ENCODE data around the gene TMOD1.

The TMOD1 gene

DNA sequence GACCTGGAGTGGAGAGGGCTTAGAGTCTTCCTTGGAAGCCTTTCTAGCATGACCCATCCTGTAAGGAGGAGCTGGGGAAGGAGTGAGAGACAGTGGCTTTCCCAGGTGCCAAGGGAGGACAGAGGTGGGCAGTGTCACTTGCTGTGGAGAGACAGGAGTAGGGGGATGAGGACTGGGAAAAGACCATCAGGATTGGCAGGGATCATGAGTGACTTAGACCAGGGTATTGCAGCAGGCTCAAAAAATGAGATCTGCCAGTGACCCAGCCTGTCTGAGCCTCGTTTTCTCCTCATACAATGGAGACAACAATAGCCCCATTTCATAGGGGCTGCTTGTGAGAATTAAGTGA lies 2.4 kb downstream of the TMOD1 start:
- Mint-ChIP-seq H3K36me3 (ENCODE audit: low read depth) (no peaks in the 10 kb centered on the region), H3K27ac (no peak overlapping the region), H3K27me3 (peaks cover 50% of the 10 kb centered on the region), H3K9me3 (no peaks in the 10 kb centered on the region), H3K4me3 (no peak overlapping the region), H3K4me1 (ENCODE audit: low read depth) (peaks cover 13% of the 10 kb centered on the region)
- intact Hi-C loops (cut with micrococcal nuclease): no loop called here

DNA sequence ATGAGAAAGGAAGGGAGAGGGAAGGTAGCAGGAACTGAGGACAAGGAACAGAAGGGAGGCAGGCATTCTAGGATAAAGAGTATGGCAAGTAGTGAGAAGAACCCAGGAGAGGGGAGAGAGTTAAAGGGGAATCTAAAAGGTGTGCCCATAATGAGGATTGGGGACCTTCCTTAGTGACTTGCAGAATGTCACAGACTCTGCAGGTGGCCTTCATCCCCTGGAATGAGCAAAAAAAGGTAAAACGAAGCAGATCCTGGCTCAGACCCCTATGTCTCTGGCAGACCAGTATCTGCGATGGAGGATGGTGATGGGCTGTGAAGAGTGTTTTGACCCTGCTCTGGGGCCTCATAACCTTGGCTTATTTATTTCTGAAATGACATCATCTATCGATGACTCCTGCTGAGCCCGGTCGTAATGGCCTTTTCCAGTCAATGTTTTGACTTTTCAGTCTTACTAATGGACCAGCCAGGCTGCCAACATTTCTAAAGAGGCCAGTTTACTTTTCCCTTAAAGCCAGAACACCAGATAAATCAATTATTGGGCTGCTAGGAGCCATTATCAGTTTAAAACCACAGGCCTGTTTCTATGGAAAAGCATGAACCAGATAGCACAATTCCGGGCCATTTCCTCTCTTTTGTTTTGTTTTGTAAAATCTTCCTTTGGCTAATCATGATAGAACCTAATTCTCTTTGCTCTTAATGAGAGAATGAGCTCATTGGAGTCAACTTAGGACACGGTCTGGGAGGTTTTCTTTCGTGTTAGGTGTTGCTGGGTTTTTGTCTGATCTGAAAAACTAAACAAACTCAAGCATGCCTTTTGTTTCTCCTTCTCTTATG lies 3.1 kb downstream of the TMOD1 start:
- no peak overlapping the region for H3K27ac Mint-ChIP-seq
- intact Hi-C loops (cut with micrococcal nuclease): no loop called here
- H3K36me3 Mint-ChIP-seq (ENCODE audit: low read depth): no peaks in the 10 kb centered on the region
- H3K27me3 Mint-ChIP-seq: peaks cover 42% of the 10 kb centered on the region
- H3K9me3 Mint-ChIP-seq: no peaks in the 10 kb centered on the region
- no peak overlapping the region for H3K4me3 Mint-ChIP-seq
- H3K4me1 Mint-ChIP-seq (ENCODE audit: low read depth): peaks cover 13% of the 10 kb centered on the region

DNA sequence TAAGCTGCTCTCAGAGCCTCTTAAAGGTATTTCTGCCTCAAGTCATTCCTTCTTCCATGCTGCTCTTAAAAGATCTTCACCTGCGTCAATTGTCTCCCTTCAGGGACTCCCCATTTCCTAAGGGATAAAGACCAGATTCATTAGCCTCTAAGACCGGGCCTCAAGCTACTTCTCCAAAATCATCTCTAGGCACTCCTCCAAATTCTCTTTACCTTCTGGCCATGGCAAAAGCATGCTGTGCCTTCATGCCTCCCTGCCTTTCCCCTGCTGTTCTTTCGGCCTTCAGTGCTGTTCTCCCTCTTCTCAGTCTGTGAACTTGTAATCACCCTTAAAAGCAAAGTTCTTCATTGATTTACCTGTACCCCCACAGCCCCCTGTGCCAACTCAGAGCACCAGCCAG lies 4.4 kb downstream of the TMOD1 start:
- intact Hi-C loops (cut with micrococcal nuclease): no loop called here
- H3K4me3 Mint-ChIP-seq: no peak overlapping the region
- H3K36me3 Mint-ChIP-seq (ENCODE audit: low read depth): no peaks in the 10 kb centered on the region
- H3K4me1 Mint-ChIP-seq (ENCODE audit: low read depth): peaks cover 17% of the 10 kb centered on the region
- no peaks in the 10 kb centered on the region for H3K9me3 Mint-ChIP-seq
- H3K27ac Mint-ChIP-seq: no peak overlapping the region
- H3K27me3 Mint-ChIP-seq: peaks cover 34% of the 10 kb centered on the region

DNA sequence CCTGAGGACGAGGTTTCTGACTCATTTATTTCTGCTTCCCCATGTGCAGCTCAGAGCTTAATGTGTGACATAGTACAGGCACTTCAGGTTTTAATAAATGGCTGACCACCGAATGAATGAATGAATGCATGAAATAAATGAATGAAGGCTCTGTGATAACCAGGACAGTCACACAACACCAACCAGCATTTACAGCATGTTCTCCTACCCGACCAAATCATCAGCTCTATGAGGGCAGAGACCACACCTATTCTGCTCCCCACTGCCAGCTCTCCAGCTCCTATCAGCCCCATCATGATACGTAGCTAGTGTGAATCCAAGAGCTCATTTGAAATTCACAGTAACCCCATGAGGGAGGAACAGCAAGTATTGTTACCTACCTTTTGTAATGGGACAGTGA lies 4.8 kb downstream of the TMOD1 start:
- Mint-ChIP-seq H3K4me1 (ENCODE audit: low read depth) (peaks cover 22% of the 10 kb centered on the region), H3K27me3 (peaks cover 29% of the 10 kb centered on the region), H3K9me3 (no peaks in the 10 kb centered on the region), H3K36me3 (ENCODE audit: low read depth) (no peaks in the 10 kb centered on the region), H3K27ac (no peak overlapping the region), H3K4me3 (no peak overlapping the region)
- intact Hi-C loops (cut with micrococcal nuclease): no loop called here

DNA sequence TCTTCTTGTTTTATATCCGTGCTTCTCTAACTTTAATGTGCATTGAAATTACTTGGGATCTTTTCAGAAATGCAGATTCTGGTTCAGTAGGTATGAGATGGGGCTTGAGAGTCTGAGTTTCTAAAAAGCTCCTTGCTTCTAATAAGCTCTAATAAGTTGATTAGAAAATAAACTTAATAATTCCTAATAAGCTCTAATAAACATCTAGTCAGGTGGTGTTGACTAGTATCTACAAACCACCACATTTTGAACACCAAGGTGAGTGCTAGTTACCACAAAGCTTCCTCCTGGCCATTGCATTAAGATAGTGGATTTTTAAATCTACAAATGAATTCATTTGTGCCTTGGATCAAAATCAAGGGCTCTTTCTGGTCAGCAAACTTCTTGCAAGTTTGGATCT lies 5.3 kb downstream of the TMOD1 start:
- Mint-ChIP-seq H3K27ac (no peak overlapping the region), H3K27me3 (peaks cover 29% of the 10 kb centered on the region), H3K9me3 (no peaks in the 10 kb centered on the region), H3K4me1 (ENCODE audit: low read depth) (peaks cover 25% of the 10 kb centered on the region), H3K36me3 (ENCODE audit: low read depth) (no peaks in the 10 kb centered on the region), H3K4me3 (no peak overlapping the region)
- intact Hi-C loops (cut with micrococcal nuclease): no loop called here

DNA sequence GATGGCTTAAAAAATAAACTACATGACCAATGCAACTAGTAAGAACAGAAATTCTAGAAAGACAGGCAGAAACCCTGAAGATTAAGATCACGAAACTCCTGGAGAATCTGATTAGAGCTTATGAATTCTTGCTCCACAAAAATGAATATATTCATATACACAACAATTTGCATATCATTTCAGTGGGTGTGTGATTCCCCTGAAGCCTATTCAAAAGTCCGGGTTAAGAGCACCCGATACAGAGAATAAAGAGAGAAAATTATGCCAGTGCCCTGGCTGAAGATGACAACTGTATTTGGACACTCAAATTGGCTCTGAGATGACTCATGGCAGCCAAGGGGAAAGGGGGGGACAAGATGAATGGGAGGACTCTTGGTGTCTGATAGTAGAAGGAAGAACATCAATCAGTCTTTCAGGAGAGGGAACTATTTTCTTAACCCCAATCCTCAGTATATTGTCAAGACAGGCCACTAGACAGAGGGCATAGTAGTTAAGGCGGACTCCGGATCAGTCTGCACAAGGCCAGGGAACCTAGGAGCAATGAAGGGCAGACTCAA lies 6.0 kb downstream of the TMOD1 start:
- Mint-ChIP-seq H3K9me3 (no peaks in the 10 kb centered on the region), H3K27me3 (peaks cover 24% of the 10 kb centered on the region), H3K36me3 (ENCODE audit: low read depth) (no peaks in the 10 kb centered on the region), H3K27ac (no peak overlapping the region), H3K4me1 (ENCODE audit: low read depth) (peaks cover 20% of the 10 kb centered on the region), H3K4me3 (no peak overlapping the region)
- intact Hi-C loops (cut with micrococcal nuclease): no loop called here

DNA sequence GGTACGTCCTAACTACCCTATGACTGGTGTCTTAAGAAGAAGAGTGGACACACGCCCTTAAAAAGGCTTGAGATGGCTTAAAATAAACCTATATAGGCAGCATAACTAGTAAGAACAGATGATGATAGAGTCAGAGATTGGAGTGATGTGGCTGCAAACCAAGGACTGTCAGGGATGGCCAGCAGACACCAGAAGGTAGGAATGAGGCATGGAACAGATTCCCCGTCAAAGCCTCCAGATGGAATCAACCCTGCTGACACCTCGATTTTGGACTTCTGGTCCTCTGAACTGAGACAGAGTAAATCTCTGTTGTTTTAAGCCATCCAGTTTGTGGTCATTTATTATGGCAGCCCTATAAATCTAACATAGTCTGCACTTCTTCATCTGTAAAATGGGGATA lies 7.4 kb downstream of the TMOD1 start:
- Mint-ChIP-seq H3K27me3 (peaks cover 10% of the 10 kb centered on the region), H3K4me1 (ENCODE audit: low read depth) (peaks cover 12% of the 10 kb centered on the region), H3K4me3 (no peak overlapping the region), H3K36me3 (ENCODE audit: low read depth) (no peaks in the 10 kb centered on the region), H3K27ac (no peak overlapping the region), H3K9me3 (no peaks in the 10 kb centered on the region)
- intact Hi-C loops (cut with micrococcal nuclease): no loop called here

DNA sequence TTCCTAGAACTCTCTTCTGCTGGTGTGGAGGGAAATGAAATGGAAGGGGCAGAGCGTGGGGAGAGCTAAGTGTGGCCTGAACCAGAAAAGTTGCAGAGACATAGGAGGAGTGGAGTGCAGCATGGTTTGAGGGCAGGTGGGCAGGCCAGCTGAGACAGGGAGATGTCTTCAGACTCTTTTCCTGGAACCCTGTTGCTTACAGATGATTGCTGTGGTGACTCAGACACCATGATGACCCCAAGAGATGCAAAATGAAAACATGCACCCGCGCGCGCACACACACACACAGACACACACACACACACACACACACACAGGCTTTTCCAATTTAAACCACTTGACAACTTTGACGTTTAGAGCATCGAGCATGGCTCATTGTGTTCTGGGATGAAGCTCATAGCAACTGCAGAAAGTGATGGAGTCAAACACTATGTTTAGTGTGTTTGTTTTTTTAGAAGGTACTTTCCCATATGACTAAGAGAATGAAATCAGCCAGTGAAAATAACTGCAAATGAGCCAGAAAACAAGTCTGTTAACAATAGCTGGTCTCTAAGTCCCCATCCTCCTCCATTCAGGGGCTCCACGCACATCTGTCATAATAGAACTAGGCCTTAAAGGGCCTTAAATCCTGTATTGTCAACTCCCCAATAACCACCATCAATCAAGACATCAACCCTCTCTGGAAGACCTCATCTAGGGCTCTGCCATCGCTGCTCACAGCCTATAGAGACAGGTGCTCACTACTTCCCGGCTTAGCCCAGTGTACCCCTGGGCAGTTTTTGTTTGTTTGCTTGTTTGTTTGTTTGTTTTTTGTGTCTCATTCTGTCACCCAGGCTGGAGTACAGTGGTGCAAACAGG lies 9.6 kb downstream of the TMOD1 start:
- intact Hi-C loops (cut with micrococcal nuclease): no loop called here
- no peaks in the 10 kb centered on the region for H3K9me3 Mint-ChIP-seq
- no peaks in the 10 kb centered on the region for H3K27me3 Mint-ChIP-seq
- H3K27ac Mint-ChIP-seq: no peak overlapping the region
- H3K4me1 Mint-ChIP-seq (ENCODE audit: low read depth): peaks cover 12% of the 10 kb centered on the region
- no peaks in the 10 kb centered on the region for H3K36me3 Mint-ChIP-seq (ENCODE audit: low read depth)
- no peak overlapping the region for H3K4me3 Mint-ChIP-seq

DNA sequence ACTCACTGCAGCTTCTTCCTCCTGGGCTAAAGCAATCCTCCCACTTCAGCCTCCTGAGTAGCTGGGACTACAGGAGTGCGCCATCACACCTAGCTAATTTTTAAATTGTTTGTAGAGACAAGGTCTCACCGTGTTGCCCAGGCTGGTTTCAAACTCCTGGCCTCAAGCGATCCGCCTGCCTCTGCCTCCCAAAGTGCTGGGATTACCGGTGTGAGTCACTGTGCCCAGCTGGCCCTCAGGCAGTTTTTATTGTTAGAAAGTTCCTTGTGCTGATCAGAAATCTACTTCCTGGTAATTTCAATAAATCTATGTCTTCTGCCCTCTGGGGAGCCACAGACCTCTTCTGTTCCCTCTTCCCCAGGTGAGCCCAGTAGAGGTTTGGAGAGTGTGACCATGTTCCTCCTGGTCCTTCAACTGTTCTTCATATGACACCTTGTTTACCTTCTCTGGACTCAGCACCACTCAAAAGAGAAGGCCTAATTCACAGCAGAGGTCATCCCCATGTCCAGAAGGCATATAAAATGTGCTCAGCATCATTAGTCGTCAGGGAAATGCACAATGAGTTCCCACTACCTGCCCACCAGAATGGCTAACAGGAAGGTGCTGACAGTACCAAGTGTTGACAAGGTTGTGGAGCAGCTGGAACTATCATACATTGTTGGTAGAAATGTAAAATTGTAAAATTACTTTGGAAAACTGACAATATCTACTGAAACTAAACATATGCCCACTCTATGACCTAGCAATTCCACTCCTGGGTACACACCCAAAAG lies 10.4 kb downstream of the TMOD1 start:
- H3K4me1 Mint-ChIP-seq (ENCODE audit: low read depth): peaks cover 12% of the 10 kb centered on the region
- H3K36me3 Mint-ChIP-seq (ENCODE audit: low read depth): no peaks in the 10 kb centered on the region
- no peaks in the 10 kb centered on the region for H3K27me3 Mint-ChIP-seq
- intact Hi-C loops (cut with micrococcal nuclease): no loop called here
- no peaks in the 10 kb centered on the region for H3K9me3 Mint-ChIP-seq
- no peak overlapping the region for H3K4me3 Mint-ChIP-seq
- no peak overlapping the region for H3K27ac Mint-ChIP-seq

DNA sequence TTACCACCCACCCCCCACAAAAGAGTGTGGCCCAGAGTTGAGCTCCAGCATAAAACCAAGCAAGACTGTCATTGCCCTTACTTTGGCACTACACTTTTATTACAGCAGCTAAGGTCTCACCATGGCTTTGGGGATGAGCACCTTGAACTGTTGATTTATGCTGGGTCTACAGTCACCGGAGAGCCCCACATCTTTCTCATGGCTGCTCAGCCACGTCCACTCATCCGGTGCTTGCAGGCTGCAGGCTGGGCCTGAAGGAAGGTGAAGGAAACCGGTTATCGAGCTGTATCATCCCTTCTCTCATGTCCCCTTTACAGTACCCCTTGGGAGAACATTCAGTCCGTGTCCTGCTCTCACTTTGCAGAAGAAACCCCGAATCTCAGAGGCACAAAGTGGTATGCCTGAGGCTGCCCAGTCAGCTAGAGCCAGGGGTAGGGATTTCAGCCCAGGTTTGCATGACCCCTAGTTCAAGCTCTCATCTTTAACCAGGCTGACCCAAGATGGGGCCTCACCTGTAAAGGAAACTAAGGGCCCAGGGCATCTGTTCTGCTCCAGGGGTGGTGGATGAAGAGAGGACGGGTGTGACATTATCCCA lies 11.6 kb downstream of the TMOD1 start:
- Mint-ChIP-seq H3K4me1 (ENCODE audit: low read depth) (peaks cover 12% of the 10 kb centered on the region), H3K27me3 (peaks cover 10% of the 10 kb centered on the region), H3K4me3 (no peak overlapping the region), H3K36me3 (ENCODE audit: low read depth) (no peaks in the 10 kb centered on the region), H3K9me3 (no peaks in the 10 kb centered on the region), H3K27ac (no peak overlapping the region)
- intact Hi-C loops (cut with micrococcal nuclease): no loop called here

DNA sequence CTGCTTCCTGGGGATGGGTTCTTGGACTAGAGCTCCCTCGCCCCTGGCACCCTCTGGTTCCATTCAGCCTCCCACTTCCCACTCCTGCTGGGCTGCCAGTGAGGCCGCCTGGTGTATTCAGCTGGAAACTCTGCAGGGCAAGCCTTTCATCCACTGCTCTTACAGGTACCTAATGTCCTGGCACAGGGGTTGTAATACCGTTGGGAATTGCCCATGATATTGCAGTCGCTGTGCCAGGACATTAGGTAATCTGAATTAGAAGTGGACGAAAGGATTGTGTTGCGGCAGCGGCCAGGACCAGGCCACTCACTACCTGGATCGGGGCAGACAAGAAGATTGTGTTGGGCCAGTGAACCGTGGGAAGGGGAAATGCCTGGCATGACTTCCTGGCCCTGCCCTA lies 13.1 kb downstream of the TMOD1 start:
- Mint-ChIP-seq H3K27me3 (peaks cover 25% of the 10 kb centered on the region), H3K4me1 (ENCODE audit: low read depth) (peaks cover 12% of the 10 kb centered on the region), H3K9me3 (no peaks in the 10 kb centered on the region), H3K36me3 (ENCODE audit: low read depth) (no peaks in the 10 kb centered on the region), H3K27ac (no peak overlapping the region), H3K4me3 (no peak overlapping the region)
- intact Hi-C loops (cut with micrococcal nuclease): no loop called here

DNA sequence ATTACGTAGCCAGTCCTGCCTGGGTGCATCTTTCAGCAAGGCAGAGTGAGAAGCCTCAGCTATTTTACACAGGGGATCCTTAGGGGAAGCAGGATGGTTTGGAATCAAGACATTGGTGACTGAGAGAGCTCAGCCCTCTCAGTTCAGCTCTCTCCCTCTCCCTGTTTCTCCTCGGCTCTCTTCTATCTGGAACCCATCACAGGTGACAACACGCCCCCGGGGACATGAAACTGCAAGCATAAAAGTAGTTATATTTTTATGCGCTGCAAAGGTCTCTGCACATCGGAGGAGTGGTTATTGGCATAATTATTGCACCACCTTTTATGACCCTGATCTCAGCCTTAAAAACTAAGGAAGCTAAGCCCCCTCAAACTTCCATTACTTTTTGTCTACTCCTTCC lies 14.2 kb downstream of the TMOD1 start:
- Mint-ChIP-seq H3K27ac (no peak overlapping the region), H3K36me3 (ENCODE audit: low read depth) (no peaks in the 10 kb centered on the region), H3K4me1 (ENCODE audit: low read depth) (peaks cover 10% of the 10 kb centered on the region), H3K4me3 (no peak overlapping the region), H3K27me3 (peaks cover 29% of the 10 kb centered on the region), H3K9me3 (no peaks in the 10 kb centered on the region)
- intact Hi-C loops (cut with micrococcal nuclease): no loop called here

DNA sequence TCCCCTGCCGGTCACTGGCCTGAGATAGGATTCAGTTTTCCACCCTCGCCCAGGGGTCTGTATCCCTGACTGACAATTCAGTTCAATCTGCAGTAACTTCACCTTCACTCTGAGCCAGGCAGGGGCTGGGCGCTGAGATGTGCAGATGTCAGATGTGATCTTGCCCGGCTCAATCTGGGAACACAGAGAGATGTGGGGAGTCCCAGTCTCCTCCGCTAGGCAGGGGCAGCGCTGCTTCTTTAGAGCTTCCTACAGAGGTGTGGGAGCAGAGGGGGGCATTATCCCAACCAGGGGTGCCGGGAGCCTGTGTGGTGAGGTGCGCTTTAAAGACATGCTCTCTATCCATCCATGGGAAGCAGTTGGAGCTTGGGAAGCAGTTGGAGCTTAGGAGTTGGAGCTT lies 14.6 kb downstream of the TMOD1 start:
- Mint-ChIP-seq H3K27me3 (peaks cover 29% of the 10 kb centered on the region), H3K36me3 (ENCODE audit: low read depth) (no peaks in the 10 kb centered on the region), H3K27ac (no peak overlapping the region), H3K9me3 (no peaks in the 10 kb centered on the region), H3K4me3 (no peak overlapping the region), H3K4me1 (ENCODE audit: low read depth) (peaks cover 6% of the 10 kb centered on the region)
- intact Hi-C loops (cut with micrococcal nuclease): no loop called here

All from dendritic cell treated with granulocyte-macrophage colony-stimulating factor and Interleukin-4, amounts not matched to agents 40 ng/mL and 50 ng/mL, for 4 days (primary cell).